ENCODE results near the gene ULK1.

ULK1 gene

DNA sequence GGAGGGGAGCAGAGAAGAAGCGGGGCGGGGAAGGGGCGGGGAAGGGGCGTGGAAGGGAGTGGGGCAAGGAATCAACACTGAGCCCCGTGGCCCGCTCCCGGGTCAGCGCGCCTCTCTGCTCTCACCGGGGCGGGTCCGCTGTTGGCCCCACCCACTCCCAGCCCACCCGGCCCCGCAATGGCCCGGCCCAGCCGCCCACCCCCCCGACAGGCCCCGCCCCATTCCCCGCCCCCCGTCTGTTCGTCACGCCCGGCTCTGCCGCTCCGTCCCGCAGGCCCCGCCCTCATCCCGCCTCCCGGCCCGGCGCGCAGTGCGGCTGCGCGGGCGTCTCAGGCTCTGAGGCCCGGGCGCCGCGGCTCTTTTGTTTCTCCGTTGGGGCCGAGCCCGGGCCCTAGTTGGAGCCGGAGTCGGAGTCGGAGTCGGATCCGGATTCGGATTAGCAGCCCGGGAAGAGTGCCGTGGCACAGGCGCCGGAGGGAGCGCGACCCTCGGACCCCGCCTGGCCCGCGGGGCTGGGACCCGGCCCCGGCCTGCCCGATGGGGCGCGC lies at the start of gene ULK1:
ULK1 (plus strand) TSS at position 310 of the 548 bp plus-strand sequence. CDS start 380 bp downstream, outside the sequence.
- FAIRE-seq: no peak

DNA sequence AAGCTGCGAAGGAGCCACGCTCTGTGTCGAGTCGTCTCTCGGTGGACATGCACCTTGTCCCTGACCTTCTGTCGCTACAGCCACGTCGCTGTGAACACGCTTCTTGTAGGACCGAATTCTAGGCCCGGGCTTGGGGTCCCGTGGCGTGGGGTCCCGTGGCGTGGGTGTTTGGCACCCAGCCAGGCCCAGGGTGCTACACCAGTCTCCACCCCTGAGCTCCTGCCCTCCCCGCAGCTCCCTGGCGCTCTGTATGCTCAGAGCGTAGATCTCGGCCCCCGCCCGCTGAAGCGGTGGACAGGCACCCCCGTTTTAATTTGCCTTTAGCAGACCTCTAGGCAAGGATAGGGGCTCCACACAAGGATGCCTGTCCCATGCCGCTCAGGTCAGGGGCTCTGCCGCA lies 49.8 kb upstream of the ULK1 start:
- FAIRE-seq: no peak

GRCh38 chr12:131845121-131845520 lies 49.3 kb upstream of the ULK1 start:
- FAIRE-seq: no peak

- no peak for FAIRE-seq
These were observed 47.0 kb upstream of the ULK1 start for GRCh38 chr12:131847456-131847855.

GRCh38 chr12:131848753-131849152 lies 45.7 kb upstream of the ULK1 start:
- no peak for FAIRE-seq

GRCh38 chr12:131849700-131850553 lies 44.5 kb upstream of the ULK1 start:
- FAIRE-seq: no peak

GRCh38 chr12:131850856-131851559 lies 43.4 kb upstream of the ULK1 start:
- FAIRE-seq: no peak

DNA sequence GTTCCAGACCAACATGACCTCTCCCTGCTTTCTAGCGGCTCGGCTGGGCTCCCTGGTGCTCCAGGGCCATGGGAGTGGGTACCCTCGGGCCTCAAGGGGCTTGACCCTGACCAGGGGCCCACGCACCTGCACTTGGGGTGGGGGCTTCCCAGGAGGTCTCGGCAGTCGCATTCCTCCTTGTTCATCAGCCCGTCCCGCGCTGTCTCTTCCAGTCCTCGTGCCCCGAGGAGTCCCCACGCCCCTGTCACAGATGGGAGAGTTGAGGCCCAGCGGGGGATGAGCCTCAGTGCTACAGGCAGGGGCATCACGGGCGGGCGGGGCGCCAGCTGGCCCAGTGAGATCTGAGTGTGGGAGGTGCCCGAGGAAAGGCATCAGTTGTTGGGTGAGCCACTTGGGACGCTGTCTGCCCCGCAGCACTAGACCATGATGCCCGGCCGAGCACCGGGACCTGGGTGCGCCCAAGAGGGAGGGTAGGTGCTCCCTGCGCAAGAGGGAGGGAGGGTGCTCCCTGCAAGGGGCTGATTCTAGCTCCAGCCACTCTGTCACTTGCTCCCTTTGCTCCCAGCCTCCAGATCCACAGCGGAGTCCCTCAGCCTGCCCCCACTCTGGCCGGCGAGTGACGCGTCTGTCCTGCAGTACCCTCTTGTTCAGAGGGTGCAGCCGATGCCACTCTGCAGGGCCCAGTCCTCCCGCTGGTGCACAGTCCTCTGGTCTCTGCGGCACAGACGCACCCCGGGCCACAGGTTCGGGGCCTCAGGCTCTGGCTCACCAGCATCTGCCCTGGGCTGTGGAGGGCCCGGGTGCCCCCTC lies 42.5 kb upstream of the ULK1 start:
- no peak for FAIRE-seq

DNA sequence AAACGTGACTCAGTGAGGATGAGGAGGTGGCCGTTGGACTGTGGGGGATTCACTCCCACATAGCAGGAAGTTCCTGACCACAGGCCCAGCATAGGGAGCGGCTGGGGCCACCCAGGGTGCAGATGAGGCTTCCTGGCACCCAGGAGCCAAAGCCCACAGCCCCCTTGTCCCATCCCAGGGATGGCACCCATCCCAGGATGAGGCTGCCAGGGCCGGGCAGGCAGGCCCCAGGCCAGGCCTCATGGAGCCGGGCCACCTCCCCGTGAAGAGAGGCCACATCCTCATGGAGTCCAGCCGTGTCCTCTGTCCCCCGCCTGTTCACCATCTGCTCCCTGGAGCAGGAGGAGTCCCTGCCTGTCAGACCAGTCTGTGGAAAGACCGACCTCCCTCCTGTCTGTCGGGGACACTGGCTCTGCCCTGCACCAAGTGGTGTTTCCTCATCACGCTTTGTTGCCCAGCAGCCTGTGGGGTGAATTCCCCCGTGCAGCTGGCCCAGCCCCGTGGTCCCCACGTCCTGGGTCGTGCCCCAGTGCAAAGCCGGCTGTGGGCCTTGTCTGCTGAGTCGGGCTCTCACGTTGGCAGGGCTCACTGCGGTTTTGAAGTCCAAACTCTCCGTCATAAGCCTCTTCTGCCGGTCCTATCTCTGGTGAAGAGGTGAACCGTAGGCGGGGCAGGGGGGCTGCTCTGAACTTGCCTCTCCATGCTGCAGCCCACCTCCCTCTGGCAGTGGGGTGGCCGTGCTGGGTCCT lies 41.7 kb upstream of the ULK1 start:
- FAIRE-seq: no peak

GRCh38 chr12:131853832-131854797 lies 40.3 kb upstream of the ULK1 start:
- no peak for FAIRE-seq

GRCh38 chr12:131854861-131855476 lies 39.5 kb upstream of the ULK1 start:
- no peak for FAIRE-seq

GRCh38 chr12:131855521-131856142 lies 38.8 kb upstream of the ULK1 start:
- no peak for FAIRE-seq

GRCh38 chr12:131856366-131857097 lies 37.9 kb upstream of the ULK1 start:
- no peak for FAIRE-seq

DNA sequence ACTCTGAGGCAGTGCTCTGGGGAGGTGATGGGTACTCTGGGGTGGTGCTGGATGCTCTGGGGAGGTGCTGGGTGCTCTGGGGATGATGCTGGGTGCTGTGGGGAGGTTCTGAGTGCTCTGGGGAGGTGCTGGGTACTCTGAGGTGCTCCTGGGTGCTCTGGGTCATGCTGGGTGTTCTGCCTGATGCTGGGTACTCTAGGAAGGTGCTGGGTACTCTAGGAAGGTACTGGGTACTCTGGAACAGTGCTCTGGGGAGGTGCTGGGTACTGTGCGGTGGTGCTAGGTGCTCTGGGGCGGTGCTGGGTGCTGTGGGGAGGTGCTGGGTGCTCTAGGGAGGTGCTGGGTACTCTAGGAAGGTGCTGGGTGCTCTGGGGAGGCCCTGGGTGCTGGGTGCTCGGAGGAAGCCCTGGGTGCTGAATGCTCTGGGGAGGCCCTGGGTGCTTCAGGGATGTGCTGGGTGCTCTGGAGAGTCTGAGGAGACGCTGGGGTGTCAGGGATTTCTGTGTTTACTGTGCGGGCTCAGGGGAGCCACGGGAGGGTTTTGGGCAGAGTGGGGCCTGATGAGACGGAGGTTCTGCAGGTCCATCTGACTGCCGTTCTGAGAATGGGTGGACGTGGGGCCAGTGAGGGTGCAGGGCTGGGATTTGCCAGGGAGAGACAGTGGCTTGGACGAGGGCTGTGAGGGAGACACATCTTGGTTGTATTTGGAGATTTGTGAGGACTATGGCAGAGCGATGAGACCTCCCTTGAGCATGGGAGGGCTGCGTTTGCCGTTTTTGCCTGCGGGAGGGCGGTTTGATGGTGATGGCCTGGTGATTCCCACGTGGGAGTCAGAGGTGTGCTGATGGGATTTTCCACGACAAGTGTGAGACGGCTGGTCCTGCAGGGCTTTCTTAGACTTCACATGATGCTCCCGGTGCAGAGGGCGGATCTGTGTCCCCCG lies 36.2 kb upstream of the ULK1 start:
- FAIRE-seq: no peak

DNA sequence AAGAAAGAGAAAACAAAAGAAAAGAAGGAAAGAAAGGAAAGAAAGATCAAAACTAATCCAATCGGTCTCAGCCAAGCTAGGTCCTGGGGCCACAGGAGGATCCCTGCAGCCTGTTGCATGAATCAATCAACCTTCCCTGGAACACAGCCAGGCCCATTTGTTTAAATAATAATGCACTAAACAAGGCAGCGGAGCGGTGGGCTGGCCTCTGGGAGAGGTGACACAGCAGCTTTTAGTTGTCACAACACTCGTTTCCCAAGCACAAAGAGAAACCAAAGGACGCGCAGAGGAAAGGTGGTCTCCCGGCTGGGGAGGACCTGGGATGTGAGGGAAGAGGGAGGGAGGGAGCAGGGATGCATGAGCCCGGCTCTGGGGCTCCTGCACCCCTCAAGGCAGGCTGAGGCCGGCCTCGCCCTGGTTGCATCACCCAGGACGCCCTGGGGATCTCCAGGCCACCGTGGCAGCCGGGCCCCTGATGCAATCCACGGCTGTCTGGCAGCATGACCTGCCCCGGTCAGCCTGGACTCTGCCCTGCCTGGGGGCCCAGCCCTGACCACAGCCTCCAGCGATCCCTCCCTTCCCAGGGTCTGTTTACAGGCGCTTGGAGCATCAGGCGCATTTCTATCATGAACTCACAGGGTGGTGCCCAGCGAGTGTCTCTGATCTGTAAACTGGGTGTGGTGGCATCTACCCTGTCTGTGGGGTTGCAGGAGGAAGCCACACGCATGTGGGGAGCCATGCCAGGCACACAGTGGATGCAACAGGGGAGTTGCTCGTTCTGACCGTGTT lies 33.8 kb upstream of the ULK1 start:
- no peak for FAIRE-seq

DNA sequence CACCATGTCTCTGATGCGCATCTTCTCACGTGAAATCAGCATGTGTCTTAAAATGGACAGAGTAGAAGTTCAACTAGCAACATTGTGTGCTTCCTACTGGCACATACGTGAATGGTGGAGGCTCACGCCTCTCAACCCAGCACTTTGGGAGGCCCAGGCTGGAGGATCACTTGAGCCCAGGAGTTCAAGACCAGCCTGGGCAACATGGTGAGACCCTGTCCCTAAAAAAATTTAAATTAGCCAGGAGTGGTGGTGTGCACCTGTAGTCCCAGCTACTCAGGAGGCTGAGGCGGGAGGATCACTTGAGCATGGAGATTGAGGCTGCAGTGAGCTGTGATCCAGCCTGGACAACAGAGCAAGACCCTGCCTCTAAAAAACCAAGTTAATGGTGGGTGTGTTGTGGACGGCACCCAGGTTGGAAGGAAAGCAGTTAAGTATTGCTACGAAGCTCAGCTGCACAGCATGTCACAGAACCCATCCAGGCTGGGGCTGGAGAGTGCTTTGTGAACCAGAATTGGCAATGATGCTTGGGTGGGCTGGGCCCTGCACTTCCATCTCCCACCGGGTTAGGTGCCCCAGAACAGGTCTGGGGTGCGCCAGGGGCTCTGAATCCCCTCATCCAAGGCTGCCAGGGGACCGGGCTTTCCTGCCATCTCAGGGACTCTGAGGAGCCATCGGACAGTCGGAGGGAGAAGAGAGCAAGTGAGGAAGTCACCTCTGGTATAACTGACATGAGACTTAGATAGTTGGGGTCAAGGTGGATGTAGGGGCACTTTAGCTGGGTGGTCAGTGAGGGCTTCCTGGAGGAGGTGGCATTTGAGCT lies 33.0 kb upstream of the ULK1 start:
- no peak for FAIRE-seq

Data from endometrium (tissue), 2 donors.